GM12878 (cell line): ENCODE measurements around the gene CCDC91.

Experiments used
- EP300 ChIP-seq, 2 experiments: fragments of 150-350 bp in 1 of 2; IDR thresholded peaks; 2 replicates each; pipeline ENCODE4 v1.6.1; 2011 to 2012; ENCODE audit warnings: low read depth in 2 of 2, low read length in 2 of 2, borderline replicate concordance in 1 of 2, improper control_type of control experiment in 1 of 2, inconsistent platforms in 1 of 2; ENCODE audit not compliant: control insufficient read depth in 1 of 2
- EZH2 ChIP-seq: IDR thresholded peaks from 2 replicates; pipeline ENCODE4 v1.6.1; 2012; ENCODE audit warnings: low read depth, mild to moderate bottlenecking, control low read depth, inconsistent platforms, low read length, borderline replicate concordance; ENCODE audit not compliant: control insufficient read depth
- HDAC6 ChIP-seq: fragments of 200-600 bp; sonication (generic); IDR thresholded peaks from one replicate; pipeline ENCODE4 v1.8.0; 2017; ENCODE audit warnings: antibody characterized with exemption; ENCODE audit not compliant: unreplicated experiment
- NRF1 ChIP-seq: conservative IDR thresholded peaks from 2 replicates; pipeline ENCODE4 v1.6.1; 2011; ENCODE audit warnings: mild to moderate bottlenecking, low read depth, low read length, improper control_type of control experiment
- POLR2A ChIP-seq: IDR thresholded peaks from 2 replicates; pipeline ENCODE4 v1.6.1; 2011; ENCODE audit warnings: low read depth, mild to moderate bottlenecking, low read length
- POLR2AphosphoS5 ChIP-seq: IDR thresholded peaks from 2 replicates; pipeline ENCODE4 v1.6.1; 2011; ENCODE audit warnings: mild to moderate bottlenecking, low read length, inconsistent platforms
- RELA ChIP-seq: fragments of 450-650 bp; IDR thresholded peaks from 2 replicates; pipeline ENCODE4 v1.8.0; 2014; ENCODE audit warnings: borderline replicate concordance; ENCODE audit not compliant: partially characterized antibody
- SP1 ChIP-seq: IDR thresholded peaks from one replicate; pipeline ENCODE4 v1.6.1; 2011; ENCODE audit warnings: low read depth, low read length
- TF ChIP-seq, protein P1 (sequence below): fragments of 450-650 bp; IDR thresholded peaks from 2 replicates; pipeline ENCODE4 v1.6.1; 2017; ENCODE audit warnings: antibody characterized with exemption, mild to moderate bottlenecking, moderate library complexity
- TF ChIP-seq, protein P2 (sequence below), 3 experiments: IDR thresholded peaks in 2 of 3; conservative IDR thresholded peaks in 1 of 3; 2 replicates each; pipeline ENCODE4 v1.5.1; 2011; ENCODE audit warnings: low read depth in 3 of 3, low read length in 3 of 3, mild to moderate bottlenecking in 3 of 3, control low read depth in 2 of 3, moderate library complexity in 2 of 3, inconsistent platforms in 1 of 3, mixed read lengths in 1 of 3; ENCODE audit not compliant: control insufficient read depth in 2 of 3, insufficient read depth in 1 of 3; ENCODE audit errors: extremely low read depth in 1 of 3

DNA sequence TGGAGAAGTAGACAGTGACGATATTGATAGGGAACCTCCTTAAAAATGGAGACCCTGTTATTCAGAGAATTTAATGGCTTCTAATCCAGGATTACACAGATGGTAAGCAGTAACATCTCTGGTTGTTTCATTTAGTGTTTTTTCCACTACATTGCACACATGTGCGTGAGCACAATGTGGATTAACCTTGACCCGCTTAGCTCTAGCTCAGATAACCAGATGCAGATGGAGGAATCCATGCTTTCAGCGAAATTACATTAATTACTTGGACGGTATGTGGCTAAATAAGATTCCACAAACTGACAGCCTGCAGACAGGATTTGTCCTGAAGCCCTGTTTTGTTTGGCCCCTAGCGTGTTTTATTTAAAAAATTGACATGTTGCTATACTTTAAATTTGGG lies 378.4 kb downstream of the CCDC91 start:
- no peak for TF ChIP-seq RELA
- no peak for TF ChIP-seq EP300 (IDR thresholded peaks at IDR 0.05; ENCODE audit: borderline replicate concordance in 1 of 2, control insufficient read depth in 1 of 2, low read depth in 2 of 2, low read length in 2 of 2)
- no peak for TF ChIP-seq POLR2AphosphoS5
- TF ChIP-seq, protein P1, sequence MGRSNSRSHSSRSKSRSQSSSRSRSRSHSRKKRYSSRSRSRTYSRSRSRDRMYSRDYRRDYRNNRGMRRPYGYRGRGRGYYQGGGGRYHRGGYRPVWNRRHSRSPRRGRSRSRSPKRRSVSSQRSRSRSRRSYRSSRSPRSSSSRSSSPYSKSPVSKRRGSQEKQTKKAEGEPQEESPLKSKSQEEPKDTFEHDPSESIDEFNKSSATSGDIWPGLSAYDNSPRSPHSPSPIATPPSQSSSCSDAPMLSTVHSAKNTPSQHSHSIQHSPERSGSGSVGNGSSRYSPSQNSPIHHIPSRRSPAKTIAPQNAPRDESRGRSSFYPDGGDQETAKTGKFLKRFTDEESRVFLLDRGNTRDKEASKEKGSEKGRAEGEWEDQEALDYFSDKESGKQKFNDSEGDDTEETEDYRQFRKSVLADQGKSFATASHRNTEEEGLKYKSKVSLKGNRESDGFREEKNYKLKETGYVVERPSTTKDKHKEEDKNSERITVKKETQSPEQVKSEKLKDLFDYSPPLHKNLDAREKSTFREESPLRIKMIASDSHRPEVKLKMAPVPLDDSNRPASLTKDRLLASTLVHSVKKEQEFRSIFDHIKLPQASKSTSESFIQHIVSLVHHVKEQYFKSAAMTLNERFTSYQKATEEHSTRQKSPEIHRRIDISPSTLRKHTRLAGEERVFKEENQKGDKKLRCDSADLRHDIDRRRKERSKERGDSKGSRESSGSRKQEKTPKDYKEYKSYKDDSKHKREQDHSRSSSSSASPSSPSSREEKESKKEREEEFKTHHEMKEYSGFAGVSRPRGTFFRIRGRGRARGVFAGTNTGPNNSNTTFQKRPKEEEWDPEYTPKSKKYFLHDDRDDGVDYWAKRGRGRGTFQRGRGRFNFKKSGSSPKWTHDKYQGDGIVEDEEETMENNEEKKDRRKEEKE, result no peak
- TF ChIP-seq EZH2, result no peak
- TF ChIP-seq POLR2A, result no peak
- TF ChIP-seq, protein P2, sequence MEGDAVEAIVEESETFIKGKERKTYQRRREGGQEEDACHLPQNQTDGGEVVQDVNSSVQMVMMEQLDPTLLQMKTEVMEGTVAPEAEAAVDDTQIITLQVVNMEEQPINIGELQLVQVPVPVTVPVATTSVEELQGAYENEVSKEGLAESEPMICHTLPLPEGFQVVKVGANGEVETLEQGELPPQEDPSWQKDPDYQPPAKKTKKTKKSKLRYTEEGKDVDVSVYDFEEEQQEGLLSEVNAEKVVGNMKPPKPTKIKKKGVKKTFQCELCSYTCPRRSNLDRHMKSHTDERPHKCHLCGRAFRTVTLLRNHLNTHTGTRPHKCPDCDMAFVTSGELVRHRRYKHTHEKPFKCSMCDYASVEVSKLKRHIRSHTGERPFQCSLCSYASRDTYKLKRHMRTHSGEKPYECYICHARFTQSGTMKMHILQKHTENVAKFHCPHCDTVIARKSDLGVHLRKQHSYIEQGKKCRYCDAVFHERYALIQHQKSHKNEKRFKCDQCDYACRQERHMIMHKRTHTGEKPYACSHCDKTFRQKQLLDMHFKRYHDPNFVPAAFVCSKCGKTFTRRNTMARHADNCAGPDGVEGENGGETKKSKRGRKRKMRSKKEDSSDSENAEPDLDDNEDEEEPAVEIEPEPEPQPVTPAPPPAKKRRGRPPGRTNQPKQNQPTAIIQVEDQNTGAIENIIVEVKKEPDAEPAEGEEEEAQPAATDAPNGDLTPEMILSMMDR (IDR thresholded peaks at IDR 0.05 in 2 of 3, conservative IDR thresholded peaks at IDR 0.05 in 1 of 3; ENCODE audit: control insufficient read depth in 2 of 3, extremely low read depth in 1 of 3, insufficient read depth in 1 of 3, low read depth in 3 of 3, low read length in 3 of 3), result no peak
- TF ChIP-seq HDAC6, result no peak
- no peak for TF ChIP-seq NRF1
- TF ChIP-seq SP1, result no peak
